Measurements from ENCODE around the gene WFDC1. TPM values are rescaled to one million over a fixed set of nuclear protein-coding genes. Genes with fewer than 3 reads are reported as not detected.

Gene WFDC1
- total and polyA plus RNA-seq, 7 donors, result 0.32 to 1.2 (median 0.65) TPM; not detected in 1

DNA sequence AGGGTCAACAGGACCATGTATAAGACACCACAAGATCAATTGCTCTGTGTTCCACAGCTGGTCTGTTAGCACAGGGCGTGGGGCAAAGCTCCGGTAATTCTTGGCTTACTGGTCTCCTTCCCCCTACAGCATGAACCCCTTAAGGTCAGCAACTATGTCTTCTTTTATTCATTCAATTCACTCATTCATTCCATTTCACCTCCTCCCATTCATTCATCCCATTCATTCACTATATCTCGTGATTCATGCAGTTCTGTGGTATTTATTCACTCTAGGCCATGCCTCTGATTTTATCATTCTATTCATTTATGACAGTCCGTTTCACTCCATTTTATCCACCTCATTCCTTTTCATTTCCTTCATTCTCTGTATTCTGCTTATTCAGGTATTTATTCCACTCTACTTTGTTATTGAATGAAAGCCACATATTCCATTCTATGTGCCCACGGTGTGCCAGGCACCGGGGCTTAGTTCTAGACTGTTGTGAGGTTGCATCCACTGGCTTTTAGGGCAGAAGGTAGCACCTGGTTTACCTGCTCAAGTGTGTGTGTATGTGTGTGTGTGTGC is 19.0 kb upstream of the WFDC1 start:
- intact Hi-C loops (cut with DNase I), result loop anchor here (2.0 to 5.0 kb wide), 2 partner anchors 202 to 209 kb away; no protein-coding TSS in a partner anchor

GRCh38 chr16:84277244-84277823 is 17.3 kb upstream of the WFDC1 start:
- Histone ChIP-seq H3K4me3 (no peak overlapping the region), H3K4me1 (no peaks in the 10 kb centered on the region), H3K36me3 (ENCODE audit: insufficient read depth in 1 of 2, low read depth in 1 of 2) (no peaks in the 10 kb centered on the region), H3K9me3 (no peaks in the 10 kb centered on the region), H3K27me3 (ENCODE audit: insufficient read depth in 3 of 3, low read length in 2 of 3) (peaks cover 0 to 9% (median 3%) of the 10 kb centered on the region in 3 donors), H3K27ac (no peak overlapping the region)
- TF ChIP-seq, protein P1, sequence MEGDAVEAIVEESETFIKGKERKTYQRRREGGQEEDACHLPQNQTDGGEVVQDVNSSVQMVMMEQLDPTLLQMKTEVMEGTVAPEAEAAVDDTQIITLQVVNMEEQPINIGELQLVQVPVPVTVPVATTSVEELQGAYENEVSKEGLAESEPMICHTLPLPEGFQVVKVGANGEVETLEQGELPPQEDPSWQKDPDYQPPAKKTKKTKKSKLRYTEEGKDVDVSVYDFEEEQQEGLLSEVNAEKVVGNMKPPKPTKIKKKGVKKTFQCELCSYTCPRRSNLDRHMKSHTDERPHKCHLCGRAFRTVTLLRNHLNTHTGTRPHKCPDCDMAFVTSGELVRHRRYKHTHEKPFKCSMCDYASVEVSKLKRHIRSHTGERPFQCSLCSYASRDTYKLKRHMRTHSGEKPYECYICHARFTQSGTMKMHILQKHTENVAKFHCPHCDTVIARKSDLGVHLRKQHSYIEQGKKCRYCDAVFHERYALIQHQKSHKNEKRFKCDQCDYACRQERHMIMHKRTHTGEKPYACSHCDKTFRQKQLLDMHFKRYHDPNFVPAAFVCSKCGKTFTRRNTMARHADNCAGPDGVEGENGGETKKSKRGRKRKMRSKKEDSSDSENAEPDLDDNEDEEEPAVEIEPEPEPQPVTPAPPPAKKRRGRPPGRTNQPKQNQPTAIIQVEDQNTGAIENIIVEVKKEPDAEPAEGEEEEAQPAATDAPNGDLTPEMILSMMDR (IDR thresholded peaks at IDR 0.05), result peak; percentile 74
- intact Hi-C loops (cut with DNase I), result loop anchor here (2.0 to 5.0 kb wide), 2 partner anchors 200 to 207 kb away; no protein-coding TSS in a partner anchor
- ATAC-seq (peak in 1 of 4 donors; percentile 41), DNase-seq (peak; percentile 59 to 75)
- 31 to 37% (median 36%) methylated on average over 10 of the region's 10 CpGs for WGBS, 3 donors

More for the DNA sequence above, 19.0 kb upstream of the WFDC1 start:
- DNase-seq (no peak), ATAC-seq (no peak)
- no peak overlapping the region for H3K4me3 ChIP-seq
- H3K9me3 ChIP-seq, result no peaks in the 10 kb centered on the region
- H3K36me3 ChIP-seq (ENCODE audit: insufficient read depth in 1 of 2, low read depth in 1 of 2), result no peaks in the 10 kb centered on the region
- H3K4me1 ChIP-seq, result no peaks in the 10 kb centered on the region
- WGBS, 3 donors, result 81 to 85% (median 82%) methylated on average over 6 of the region's 6 CpGs
- TF ChIP-seq, protein P1 (IDR thresholded peaks at IDR 0.05), result no peak
- no peak overlapping the region for H3K27ac ChIP-seq
- peaks cover 0 to 9% (median 3%) of the 10 kb centered on the region in 3 donors for H3K27me3 ChIP-seq (ENCODE audit: insufficient read depth in 3 of 3, low read length in 2 of 3)

GRCh38 chr16:84278333-84278732 is 16.3 kb upstream of the WFDC1 start:
- H3K4me3 ChIP-seq, result no peak overlapping the region
- ATAC-seq, result no peak
- H3K4me1 ChIP-seq, result no peaks in the 10 kb centered on the region
- H3K36me3 ChIP-seq (ENCODE audit: insufficient read depth in 1 of 2, low read depth in 1 of 2), result no peaks in the 10 kb centered on the region
- TF ChIP-seq, protein P1 (IDR thresholded peaks at IDR 0.05), result no peak
- intact Hi-C loops (cut with DNase I), result loop anchor here in 1 of 2 donors (5.0 kb wide), 1 partner anchor 199 kb away; no protein-coding TSS in a partner anchor
- no peak overlapping the region for H3K27ac ChIP-seq
- H3K27me3 ChIP-seq (ENCODE audit: insufficient read depth in 3 of 3, low read length in 2 of 3), result peaks cover 0 to 3% (median under 1%) of the 10 kb centered on the region in 3 donors
- no peaks in the 10 kb centered on the region for H3K9me3 ChIP-seq
- DNase-seq, result no peak
- 90% methylated on average over 12 of the region's 12 CpGs for WGBS, 3 donors

GRCh38 chr16:84278968-84279367 is 15.7 kb upstream of the WFDC1 start:
- Histone ChIP-seq H3K4me3 (no peak overlapping the region), H3K9me3 (no peaks in the 10 kb centered on the region), H3K36me3 (ENCODE audit: insufficient read depth in 1 of 2, low read depth in 1 of 2) (no peaks in the 10 kb centered on the region), H3K27ac (no peak overlapping the region), H3K27me3 (ENCODE audit: insufficient read depth in 3 of 3, low read length in 2 of 3) (peaks cover 0 to 3% (median 0%) of the 10 kb centered on the region in 3 donors), H3K4me1 (no peaks in the 10 kb centered on the region)
- no peak for DNase-seq
- intact Hi-C loops (cut with DNase I), result loop anchor here in 1 of 2 donors (5.0 kb wide), 1 partner anchor 198 kb away; no protein-coding TSS in a partner anchor
- ATAC-seq, result no peak
- TF ChIP-seq, protein P1 (IDR thresholded peaks at IDR 0.05), result no peak
- 52 to 63% (median 57%) methylated on average over 6 of the region's 6 CpGs for WGBS, 3 donors
